Measurements from ENCODE around the gene CLCN5.

CLCN5 gene

GRCh38 chrX:49986058-49986457 is 63.7 kb downstream of the CLCN5 start:
- no peak for TF ChIP-seq CTCF (IDR thresholded peaks at IDR 0.05)
- no peak overlapping the region for H3K4me3 ChIP-seq
- no peak overlapping the region for H3K27ac ChIP-seq

GRCh38 chrX:49987651-49988050 is 65.3 kb downstream of the CLCN5 start:
- no peak for DNase-seq (ENCODE audit: low spot score)
- TF ChIP-seq CTCF (IDR thresholded peaks at IDR 0.05): no peak
- H3K4me3 ChIP-seq: no peak overlapping the region
- H3K27ac ChIP-seq: no peak overlapping the region

More at GRCh38 chrX:49986058-49986457, 63.7 kb downstream of the CLCN5 start:
- no peak for DNase-seq (ENCODE audit: low spot score)

- no peak for TF ChIP-seq CTCF (IDR thresholded peaks at IDR 0.05)
- no peak overlapping the region for H3K4me3 ChIP-seq
- no peak for DNase-seq (ENCODE audit: low spot score)
- H3K27ac ChIP-seq: no peak overlapping the region
Measured at GRCh38 chrX:49988143-49988542, 65.7 kb downstream of the CLCN5 start.

GRCh38 chrX:49991758-49992157 is 69.4 kb downstream of the CLCN5 start:
- no peak overlapping the region for H3K4me3 ChIP-seq
- no peak overlapping the region for H3K27ac ChIP-seq
- no peak for TF ChIP-seq CTCF (IDR thresholded peaks at IDR 0.05)
- no peak for DNase-seq (ENCODE audit: low spot score)

- no peak for TF ChIP-seq CTCF (IDR thresholded peaks at IDR 0.05)
- no peak overlapping the region for H3K4me3 ChIP-seq
- H3K27ac ChIP-seq: no peak overlapping the region
- DNase-seq (ENCODE audit: low spot score): no peak
Measured at GRCh38 chrX:49992853-49993252, 70.5 kb downstream of the CLCN5 start.

- TF ChIP-seq CTCF (IDR thresholded peaks at IDR 0.05): no peak
- DNase-seq (ENCODE audit: low spot score): no peak
- Histone ChIP-seq H3K27ac (no peak overlapping the region), H3K4me3 (no peak overlapping the region)
Measured at GRCh38 chrX:49993661-49994060, 71.3 kb downstream of the CLCN5 start.

GRCh38 chrX:49995107-49995731 is 72.8 kb downstream of the CLCN5 start:
- no peak for DNase-seq (ENCODE audit: low spot score)
- Histone ChIP-seq H3K4me3 (no peak overlapping the region), H3K27ac (no peak overlapping the region)
- TF ChIP-seq CTCF (IDR thresholded peaks at IDR 0.05): no peak
